CD4-positive, alpha-beta memory T cell (primary cell): ENCODE results near the gene ADSL. TPM values are rescaled to one million over a fixed set of nuclear protein-coding genes. Genes with fewer than 3 reads are reported as not detected.

Source experiments
- CTCF ChIA-PET: fragments of 350-600 bp; sonication (Branson Sonifier 250); formaldehyde crosslinking; loops from one replicate; lab custom pipeline; 2021; ENCODE audit warnings: inconsistent platforms; ENCODE audit not compliant: partially characterized antibody; lab: Charles Lee
- POLR2A ChIA-PET: fragments of 350-600 bp; sonication (Branson Sonifier 250); formaldehyde crosslinking; loops from one replicate; lab custom pipeline; 2021; ENCODE audit not compliant: partially characterized antibody; lab: Charles Lee
- DNase-seq, 5 donors: peaks; one replicate each; pipeline versions ENCODE4 v3.0.0 to v3.0.0-alpha.2; 2020 to 2022; ENCODE audit warnings: mixed read lengths in 1 of 5
- H3K27ac ChIP-seq: one replicate; pipeline ENCODE4 v1.7.0; 2013; ENCODE audit warnings: low read depth, low read length
- H3K27me3 ChIP-seq: 2 replicates; pipeline ENCODE4 v1.7.0; 2013; ENCODE audit warnings: mild to moderate bottlenecking, low read length, moderate library complexity; ENCODE audit not compliant: insufficient read depth
- H3K36me3 ChIP-seq: 2 replicates; pipeline ENCODE4 v1.7.0; 2013; ENCODE audit warnings: mild to moderate bottlenecking, low read length, moderate library complexity; ENCODE audit not compliant: insufficient read depth
- H3K4me1 ChIP-seq: 2 replicates; pipeline ENCODE4 v1.7.0; 2013; ENCODE audit warnings: mild to moderate bottlenecking, low read length, moderate library complexity; ENCODE audit not compliant: insufficient read depth
- H3K4me3 ChIP-seq, 2 donors: one replicate each; pipeline ENCODE4 v1.7.0; 2013; ENCODE audit warnings: low read length in 2 of 2, mild to moderate bottlenecking in 1 of 2
- H3K9me3 ChIP-seq, 2 donors: one replicate each; pipeline ENCODE4 v1.7.0; 2013; ENCODE audit warnings: low read length in 2 of 2, control low read depth in 1 of 2; ENCODE audit not compliant: control insufficient read depth in 1 of 2
- H3K27ac Mint-ChIP-seq, 7 donors: one replicate each; pipeline ENCODE4 v1.8.0; 2020 to 2021; ENCODE audit warnings: mixed read lengths in 7 of 7, mild to moderate bottlenecking in 6 of 7, inconsistent platforms in 3 of 7, moderate library complexity in 3 of 7
- H3K27me3 Mint-ChIP-seq, 2 donors: one replicate each; pipeline ENCODE4 v1.8.0; 2020 to 2021; ENCODE audit warnings: mixed read lengths in 2 of 2
- H3K36me3 Mint-ChIP-seq, 2 donors: one replicate each; pipeline ENCODE4 v1.8.0; 2020 to 2021; ENCODE audit warnings: mixed read lengths in 2 of 2, inconsistent platforms in 1 of 2, mild to moderate bottlenecking in 1 of 2
- H3K4me1 Mint-ChIP-seq, 4 donors: one replicate each; pipeline ENCODE4 v1.8.0; 2020 to 2021; ENCODE audit warnings: mixed read lengths in 4 of 4, mild to moderate bottlenecking in 1 of 4
- H3K4me3 Mint-ChIP-seq, 8 donors: one replicate each; pipeline ENCODE4 v1.8.0; 2020 to 2021; ENCODE audit warnings: mixed read lengths in 8 of 8, mild to moderate bottlenecking in 7 of 8, moderate library complexity in 6 of 8, inconsistent platforms in 3 of 8
- H3K9me3 Mint-ChIP-seq, 8 donors: one replicate each; pipeline ENCODE4 v1.8.0; 2020 to 2021; ENCODE audit warnings: mixed read lengths in 8 of 8, mild to moderate bottlenecking in 5 of 8, inconsistent platforms in 3 of 8, moderate library complexity in 1 of 8
- intact Hi-C: fragments of 100-400 bp; cut with micrococcal nuclease; formaldehyde crosslinking; loops from one replicate; pipeline ENCODE4 v1.15.1; 2023
- polyA plus RNA-seq, 2 donors: library from polyadenylated mRNA; unstranded; fragments of 300-500 nt; fragmentation: Illumina TruSeq; gene quantifications; one replicate each; pipeline ENCODE4 v1.2.3, GENCODE V29; 2021
- total RNA-seq, 2 experiments: library from RNA; stranded (reverse); gene quantifications; one replicate each; pipeline ENCODE4 v1.2.3, GENCODE V29; 2021

ADSL gene
- total and polyA plus RNA-seq, 4 experiments from 2014 or later: 63.3 to 199 (median 109) TPM

- H3K4me3 ChIP-seq: no peak overlapping the region
- ChIA-PET POLR2A (interaction anchor here (1.4 to 2.4 kb wide), 3 partner anchors 10 to 25 kb away, joined by 5 to 11 read pairs (median 7); partner anchors contain the start of gene SGSM3), CTCF (interaction anchor here (0.6 to 1.2 kb wide), 2 partner anchors 42 to 527 kb away, joined by 3 to 4 read pairs; no protein-coding TSS in a partner anchor)
- Mint-ChIP-seq H3K4me1 (peaks cover 46 to 78% (median 61%) of the 10 kb centered on the region in 4 donors), H3K27me3 (no peaks in the 10 kb centered on the region), H3K4me3 (peak overlapping the region in 1 of 8 donors; percentile 2), H3K36me3 (peaks cover 3 to 15% of the 10 kb centered on the region in 2 donors), H3K9me3 (peaks cover 0 to 9% (median 0%) of the 10 kb centered on the region in 8 donors), H3K27ac (peak overlapping the region in 5 of 7 donors; percentile 9 to 74 (median 50))
- DNase-seq: no peak
- H3K4me1 ChIP-seq: peaks cover 51% of the 10 kb centered on the region
- intact Hi-C loops: no loop called here
- no peaks in the 10 kb centered on the region for H3K27me3 ChIP-seq
- no peaks in the 10 kb centered on the region for H3K36me3 ChIP-seq
- no peak overlapping the region for H3K27ac ChIP-seq
- no peaks in the 10 kb centered on the region for H3K9me3 ChIP-seq
Observed at GRCh38 chr22:40395607-40396006, 49.3 kb downstream of the ADSL start.

- Histone ChIP-seq H3K27me3 (no peaks in the 10 kb centered on the region), H3K9me3 (no peaks in the 10 kb centered on the region), H3K36me3 (no peaks in the 10 kb centered on the region), H3K4me3 (no peak overlapping the region), H3K27ac (no peak overlapping the region), H3K4me1 (peaks cover 63% of the 10 kb centered on the region)
- intact Hi-C loops: no loop called here
- Mint-ChIP-seq H3K4me1 (peaks cover 50 to 86% (median 68%) of the 10 kb centered on the region in 4 donors), H3K4me3 (peak overlapping the region in 1 of 8 donors; percentile 27), H3K27me3 (no peaks in the 10 kb centered on the region), H3K9me3 (peaks cover 0 to 8% (median 0%) of the 10 kb centered on the region in 8 donors), H3K36me3 (peaks cover 7 to 17% of the 10 kb centered on the region in 2 donors), H3K27ac (peak overlapping the region in 5 of 7 donors; percentile 22 to 74 (median 43))
- ChIA-PET CTCF (interaction anchor here (0.5 to 1.4 kb wide), 2 partner anchors 46 to 67 kb away, joined by 5 to 6 read pairs; no protein-coding TSS in a partner anchor), POLR2A (interaction anchor here (1.5 to 2.4 kb wide), 3 partner anchors 9 to 19 kb away, joined by 5 to 11 read pairs (median 5); no protein-coding TSS in a partner anchor)
- DNase-seq: no peak
Observed at GRCh38 chr22:40396882-40397281, 50.6 kb downstream of the ADSL start.

- H3K36me3 Mint-ChIP-seq: peaks cover 11 to 21% of the 10 kb centered on the region in 2 donors
- H3K36me3 ChIP-seq: no peaks in the 10 kb centered on the region
- H3K4me1 ChIP-seq: peaks cover 63% of the 10 kb centered on the region
- H3K9me3 ChIP-seq: no peaks in the 10 kb centered on the region
- ChIA-PET POLR2A (interaction anchor here (1.5 to 2.4 kb wide), 3 partner anchors 9 to 18 kb away, joined by 5 to 11 read pairs (median 5); no protein-coding TSS in a partner anchor), CTCF (interaction anchor here (0.5 to 2.1 kb wide), 3 partner anchors 40 to 66 kb away, joined by 5 to 10 read pairs (median 6); no protein-coding TSS in a partner anchor)
- H3K27ac ChIP-seq: no peak overlapping the region
- H3K27ac Mint-ChIP-seq: peak overlapping the region in 6 of 7 donors; percentile 57 to 86 (median 68)
- H3K4me3 ChIP-seq: no peak overlapping the region
- peaks cover 0 to 8% (median 0%) of the 10 kb centered on the region in 8 donors for H3K9me3 Mint-ChIP-seq
- H3K4me3 Mint-ChIP-seq: peak overlapping the region in 1 of 8 donors; percentile 48
- peaks cover 54 to 88% (median 70%) of the 10 kb centered on the region in 4 donors for H3K4me1 Mint-ChIP-seq
- intact Hi-C loops: no loop called here
- no peaks in the 10 kb centered on the region for H3K27me3 Mint-ChIP-seq
- H3K27me3 ChIP-seq: no peaks in the 10 kb centered on the region
- no peak for DNase-seq
Observed at GRCh38 chr22:40397396-40397795, 51.1 kb downstream of the ADSL start.

GRCh38 chr22:40399621-40400020 lies 53.3 kb downstream of the ADSL start:
- peaks cover 80% of the 10 kb centered on the region for H3K4me1 ChIP-seq
- Mint-ChIP-seq H3K27me3 (no peaks in the 10 kb centered on the region), H3K4me3 (peak overlapping the region in 7 of 8 donors; percentile 74 to 88 (median 80)), H3K9me3 (peaks cover 0 to 8% (median 0%) of the 10 kb centered on the region in 8 donors), H3K36me3 (peaks cover 30 to 31% of the 10 kb centered on the region in 2 donors), H3K27ac (peak overlapping the region; percentile 84 to 94 (median 90)), H3K4me1 (peaks cover 60 to 95% (median 77%) of the 10 kb centered on the region in 4 donors)
- POLR2A ChIA-PET: interaction anchor here (0.5 to 3.8 kb wide), 7 partner anchors 8 to 356 kb away, joined by 3 to 16 read pairs (median 4); partner anchors contain the start of gene SGSM3
- H3K27me3 ChIP-seq: no peaks in the 10 kb centered on the region
- peak overlapping the region in 1 of 2 donors; percentile 5 for H3K4me3 ChIP-seq
- CTCF ChIA-PET: interaction anchor here (0.9 to 2.1 kb wide), 5 partner anchors 14 to 88 kb away, joined by 3 to 10 read pairs (median 4); no protein-coding TSS in a partner anchor
- DNase-seq: no peak
- peaks cover 10% of the 10 kb centered on the region for H3K36me3 ChIP-seq
- intact Hi-C loops: loop anchor here (1.0 kb wide), 2 partner anchors 14 to 29 kb away; partner anchors contain the start of gene SGSM3
- no peaks in the 10 kb centered on the region for H3K9me3 ChIP-seq
- peak overlapping the region; percentile 33 for H3K27ac ChIP-seq

- peak overlapping the region; percentile 74 to 88 (median 80) for H3K4me3 Mint-ChIP-seq
- Histone ChIP-seq H3K9me3 (no peaks in the 10 kb centered on the region), H3K27me3 (no peaks in the 10 kb centered on the region), H3K27ac (peak overlapping the region; percentile 33), H3K36me3 (peaks cover 15% of the 10 kb centered on the region), H3K4me3 (peak overlapping the region in 1 of 2 donors; percentile 5), H3K4me1 (peaks cover 75% of the 10 kb centered on the region)
- peaks cover 0 to 8% (median 0%) of the 10 kb centered on the region in 8 donors for H3K9me3 Mint-ChIP-seq
- DNase-seq: peak; percentile 61 to 74 (median 65)
- intact Hi-C loops: loop anchor here (1.0 kb wide), 2 partner anchors 15 to 30 kb away; partner anchors contain the start of gene SGSM3
- H3K27me3 Mint-ChIP-seq: no peaks in the 10 kb centered on the region
- H3K36me3 Mint-ChIP-seq: peaks cover 28 to 35% of the 10 kb centered on the region in 2 donors
- H3K27ac Mint-ChIP-seq: peak overlapping the region; percentile 84 to 94 (median 90)
- POLR2A ChIA-PET: interaction anchor here (0.5 to 3.8 kb wide), 11 partner anchors 8 to 356 kb away, joined by 3 to 16 read pairs (median 4); partner anchors contain the start of gene SGSM3
- CTCF ChIA-PET: interaction anchor here (1.5 to 1.8 kb wide), 2 partner anchors 15 to 36 kb away, joined by 3 to 6 read pairs; no protein-coding TSS in a partner anchor
- H3K4me1 Mint-ChIP-seq: peaks cover 60 to 89% (median 74%) of the 10 kb centered on the region in 4 donors
Observed at GRCh38 chr22:40400159-40400558, 53.9 kb downstream of the ADSL start.

GRCh38 chr22:40401532-40401931 lies 55.2 kb downstream of the ADSL start:
- Histone ChIP-seq H3K9me3 (no peaks in the 10 kb centered on the region), H3K36me3 (peaks cover 28% of the 10 kb centered on the region), H3K27me3 (no peaks in the 10 kb centered on the region), H3K4me1 (peaks cover 74% of the 10 kb centered on the region), H3K27ac (peak overlapping the region; percentile 0), H3K4me3 (peak overlapping the region in 1 of 2 donors; percentile 23)
- DNase-seq: peak; percentile 57 to 83 (median 65)
- H3K4me3 Mint-ChIP-seq: peak overlapping the region; percentile 70 to 90 (median 84)
- H3K27ac Mint-ChIP-seq: peak overlapping the region; percentile 65 to 94 (median 86)
- no peaks in the 10 kb centered on the region for H3K27me3 Mint-ChIP-seq
- intact Hi-C loops: no loop called here
- peaks cover 52 to 79% (median 66%) of the 10 kb centered on the region in 4 donors for H3K4me1 Mint-ChIP-seq
- ChIA-PET CTCF (interaction anchor here (1.5 kb wide), 1 partner anchor 20 kb away, joined by 3 read pairs; no protein-coding TSS in a partner anchor), POLR2A (interaction anchor here (0.9 to 3.8 kb wide), 5 partner anchors 7 to 31 kb away, joined by 3 to 16 read pairs (median 8); partner anchors contain the start of gene SGSM3)
- H3K9me3 Mint-ChIP-seq: peaks cover 0 to 7% (median 0%) of the 10 kb centered on the region in 8 donors
- peaks cover 20 to 39% of the 10 kb centered on the region in 2 donors for H3K36me3 Mint-ChIP-seq
